Measurements from ENCODE around the gene ATXN10.

ATXN10 gene

DNA sequence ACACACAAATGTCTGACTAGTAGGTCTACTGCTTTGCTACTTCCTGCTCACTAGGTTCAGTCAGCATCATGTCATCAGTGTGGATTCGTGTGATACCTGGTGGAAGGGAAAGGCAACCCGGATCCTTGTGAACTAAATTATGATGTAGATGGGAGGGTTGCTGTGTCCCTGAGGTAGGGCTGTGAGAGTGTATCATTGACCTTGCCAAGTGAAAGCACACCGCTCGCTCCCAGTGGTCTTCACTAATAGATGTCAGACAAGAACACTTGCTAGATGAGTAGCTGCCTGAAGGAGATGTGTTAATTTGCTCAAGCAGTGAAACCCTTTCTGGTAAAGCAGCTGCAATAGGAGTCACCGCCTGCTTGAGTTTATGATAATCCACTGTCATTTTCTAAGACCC is 185.9 kb downstream of the ATXN10 start:
- DNase-seq (ENCODE audit: low read depth in 2 of 2) = no peak

DNA sequence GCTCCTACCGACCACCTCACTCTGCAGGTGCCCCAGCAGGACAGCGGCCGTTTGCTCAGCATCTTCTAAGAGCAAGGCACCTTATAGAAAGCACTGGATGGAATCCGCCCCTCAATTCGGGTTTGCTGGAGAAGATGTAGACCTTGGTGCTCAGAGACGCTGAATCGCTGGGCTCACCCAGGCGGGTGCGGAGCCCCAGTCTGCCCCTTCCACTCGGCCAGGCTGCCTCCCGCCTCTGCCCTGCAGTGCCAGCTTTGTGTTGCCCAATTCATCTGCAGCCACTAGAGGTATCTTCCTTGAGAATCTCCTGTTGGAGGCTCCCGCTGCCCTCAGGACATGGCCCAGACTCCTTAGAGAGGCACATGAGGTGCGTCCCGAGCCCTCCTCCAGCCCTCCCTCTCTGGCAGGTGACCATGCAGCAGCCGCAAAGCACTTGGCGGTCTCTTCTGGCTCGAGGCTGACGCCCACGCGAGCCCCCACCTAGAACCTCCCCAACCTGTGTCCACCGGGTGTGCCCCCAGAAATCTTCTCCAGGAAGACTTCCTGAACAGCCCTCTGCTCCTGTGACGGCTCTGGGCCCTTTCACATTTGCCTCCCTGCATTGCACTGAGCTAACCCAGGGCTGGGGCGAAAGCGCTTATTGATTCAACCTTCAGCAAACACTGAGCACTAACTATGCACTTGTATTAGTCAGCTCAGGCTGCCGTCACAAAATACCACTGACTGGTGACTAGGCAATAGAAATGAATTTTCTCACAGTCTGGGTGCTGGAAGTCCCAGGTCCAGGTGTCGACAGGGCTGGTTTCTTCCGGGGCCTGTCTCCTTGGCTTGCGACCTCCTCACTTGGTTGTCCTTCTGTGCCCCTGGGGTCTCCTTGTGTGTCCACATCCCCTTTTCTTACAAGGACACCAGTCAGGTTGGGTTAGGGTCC is 187.9 kb downstream of the ATXN10 start:
- DNase-seq (ENCODE audit: low read depth in 2 of 2) = no peak

DNA sequence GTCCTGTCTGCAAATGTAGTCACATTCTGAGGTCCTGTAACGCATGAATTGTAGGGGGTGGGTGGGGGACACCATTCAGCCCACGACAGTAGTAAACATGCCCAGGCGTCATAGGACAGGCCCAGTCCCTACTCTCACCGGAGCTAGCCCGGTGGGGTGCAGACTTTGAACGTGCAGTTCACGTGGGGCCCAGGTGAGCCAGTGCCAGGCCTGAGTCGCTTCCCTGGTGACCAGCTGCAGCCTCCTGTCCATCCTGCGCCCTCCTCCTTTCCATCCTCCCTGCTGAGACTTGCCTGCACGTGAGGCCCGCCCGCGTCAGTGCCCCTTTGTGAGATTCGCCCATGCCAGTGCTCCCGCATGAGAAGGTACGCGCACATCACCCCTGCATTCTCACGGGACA is 188.6 kb downstream of the ATXN10 start:
- DNase-seq (ENCODE audit: low read depth in 2 of 2) = no peak

DNA sequence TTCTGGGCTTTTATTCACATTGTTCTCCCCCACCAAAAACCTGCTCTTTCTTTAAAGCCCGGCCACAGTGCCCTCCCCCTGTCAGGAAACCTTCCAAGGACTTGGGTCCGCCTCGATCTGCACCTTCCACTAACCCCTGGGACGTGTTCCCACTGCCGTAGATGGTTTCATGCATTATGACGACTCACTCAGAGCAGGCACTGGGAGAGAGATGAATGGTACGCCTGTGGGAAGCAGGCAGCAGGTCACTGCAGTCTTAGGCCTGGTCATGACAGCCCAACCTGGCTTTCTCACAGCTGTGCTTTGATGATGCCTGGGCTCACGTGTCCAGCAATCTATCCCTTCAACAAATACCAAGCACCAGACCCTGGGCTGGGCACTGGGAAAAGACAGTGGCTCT is 189.6 kb downstream of the ATXN10 start:
- no peak for DNase-seq (ENCODE audit: low read depth in 2 of 2)

DNA sequence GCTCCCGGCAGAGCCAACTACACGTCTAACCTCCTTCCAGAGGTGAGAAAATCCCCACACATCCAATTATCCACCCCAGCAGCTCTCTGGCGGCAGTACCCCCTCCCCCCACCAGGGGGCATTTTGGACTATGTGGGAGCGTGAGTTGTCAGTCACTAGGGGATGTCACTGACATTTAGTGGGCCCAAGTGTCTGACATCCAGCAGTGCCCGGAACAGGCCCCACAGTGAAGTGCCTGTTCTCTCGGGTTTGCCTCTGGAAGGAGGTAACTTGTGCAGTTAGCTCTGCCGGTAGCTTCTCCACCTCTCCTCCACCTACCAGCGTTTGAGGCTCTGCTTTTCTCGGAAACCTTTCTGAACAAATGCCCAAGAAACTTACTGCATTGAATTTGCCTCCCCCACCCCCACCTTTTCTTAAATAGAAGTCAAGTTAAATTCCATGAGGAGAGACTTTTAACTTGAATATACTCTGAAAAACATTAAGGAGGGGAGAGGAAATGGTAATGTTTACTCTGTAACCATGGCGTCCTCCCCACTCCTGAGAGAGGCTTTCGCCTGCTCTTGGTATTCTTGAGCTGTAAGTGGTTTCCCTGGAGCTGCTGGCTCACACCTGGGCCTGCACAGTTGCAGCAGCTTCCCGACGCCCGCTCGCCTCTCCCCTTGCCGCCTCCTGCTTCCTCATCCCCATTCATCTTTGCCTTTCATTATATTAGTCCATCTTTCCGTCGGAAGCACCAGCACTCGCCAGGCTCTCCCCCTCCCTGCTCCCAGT is 192.5 kb downstream of the ATXN10 start:
- DNase-seq (ENCODE audit: low read depth in 2 of 2) = peak; percentile 41 to 44

DNA sequence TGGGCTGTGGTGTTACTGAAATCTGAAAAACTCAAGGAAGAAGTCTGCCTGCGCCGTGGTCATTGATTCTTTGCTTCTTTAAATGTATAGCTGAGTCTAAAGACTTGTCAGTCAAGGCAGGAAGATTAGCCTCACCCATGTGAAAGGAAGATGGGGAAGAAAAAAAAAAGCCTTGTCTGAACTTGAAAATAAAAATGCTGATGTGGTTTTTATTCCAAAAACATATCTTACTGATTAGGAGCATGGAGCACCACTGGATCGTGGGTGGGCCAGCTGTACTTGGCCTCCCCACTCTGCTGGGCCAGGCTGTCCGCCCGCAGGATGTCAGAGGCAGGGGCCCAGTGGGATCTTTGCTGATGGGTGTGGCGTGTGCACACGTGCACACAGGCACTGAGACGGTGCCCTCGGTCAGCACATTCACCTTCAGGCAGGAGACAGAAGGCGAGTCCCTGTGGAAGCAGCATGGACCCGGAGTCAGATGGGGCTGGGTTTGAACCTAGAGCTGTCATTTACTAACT is 193.4 kb downstream of the ATXN10 start:
- no peak for DNase-seq (ENCODE audit: low read depth in 2 of 2)

DNA sequence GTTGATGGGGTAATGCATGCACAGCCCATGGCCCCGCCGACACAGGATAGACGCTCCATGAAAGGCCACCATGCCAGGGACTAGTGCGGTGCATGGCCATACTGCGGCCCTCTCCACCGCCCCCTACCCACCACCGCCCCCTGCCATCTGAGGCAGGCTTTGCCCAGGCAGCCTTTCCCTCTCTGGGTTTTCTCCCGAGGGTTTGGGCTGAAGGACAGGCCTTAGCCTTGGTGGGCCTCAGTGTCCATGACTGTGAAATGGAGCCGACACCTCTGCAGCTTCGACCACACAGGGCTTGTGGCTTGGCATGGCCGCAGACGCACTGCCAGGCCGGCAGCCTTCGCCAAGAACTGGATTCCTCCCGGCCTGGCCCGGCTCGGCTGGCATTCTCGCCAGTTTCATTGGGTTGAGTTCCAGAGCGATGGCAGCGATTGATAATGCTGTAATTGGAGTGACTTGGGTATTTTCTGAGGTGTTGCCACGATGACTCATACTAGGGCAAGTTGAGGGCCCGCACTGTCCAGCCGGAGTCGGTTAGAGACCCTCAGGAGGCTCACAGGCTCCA is 194.0 kb downstream of the ATXN10 start:
- no peak for DNase-seq (ENCODE audit: low read depth in 2 of 2)

DNA sequence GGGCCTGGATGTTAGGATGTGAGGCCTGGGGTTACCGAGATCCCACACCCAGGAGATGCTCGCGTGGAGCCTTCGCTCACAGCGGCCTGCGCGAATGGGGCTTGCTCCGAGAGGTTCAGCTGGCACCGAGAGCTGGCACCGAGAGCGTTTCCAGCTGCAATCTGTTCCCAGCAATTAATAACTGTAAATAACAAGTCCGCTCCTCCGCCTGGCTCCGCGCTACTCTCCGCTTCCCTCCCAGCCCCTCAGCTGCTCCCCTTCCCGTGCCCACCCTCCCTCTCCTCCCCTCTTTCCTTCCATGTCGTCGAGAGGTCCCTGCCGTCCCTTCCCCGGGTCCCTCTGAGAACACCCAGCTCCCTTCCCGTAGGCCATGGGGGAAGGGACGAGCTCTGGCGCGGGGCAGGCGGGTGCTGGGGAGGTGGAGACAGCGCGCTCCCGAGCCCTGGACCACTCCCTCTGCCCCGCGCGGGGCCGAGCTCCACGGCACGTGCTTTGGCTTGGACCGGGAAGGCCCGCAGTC is 194.6 kb downstream of the ATXN10 start:
- DNase-seq (ENCODE audit: low read depth in 2 of 2) = no peak

DNA sequence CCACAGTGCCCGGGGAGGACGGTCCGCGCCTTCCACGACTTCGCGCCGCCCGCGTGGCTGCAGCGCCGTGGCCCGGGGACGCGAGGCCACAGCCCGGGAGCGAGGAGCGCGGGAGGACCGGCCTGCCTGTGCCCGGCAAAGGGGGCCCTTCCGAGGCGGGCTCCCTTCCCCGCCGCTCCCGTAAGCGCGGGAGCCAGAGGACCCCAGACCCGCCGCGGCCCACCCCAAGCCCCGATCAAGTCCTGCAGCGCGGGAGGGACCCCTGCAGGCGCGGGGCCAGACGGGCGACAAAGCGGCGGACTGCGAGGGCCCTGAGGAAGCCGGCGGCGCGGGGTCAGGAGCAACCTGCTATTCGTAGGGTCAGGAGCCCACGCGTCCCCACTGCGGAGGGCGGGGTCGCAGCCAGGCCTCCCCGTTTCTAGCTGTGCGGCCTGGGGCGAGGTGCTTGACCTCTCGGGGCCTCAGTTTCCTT is 195.0 kb downstream of the ATXN10 start:
- no peak for DNase-seq (ENCODE audit: low read depth in 2 of 2)

DNA sequence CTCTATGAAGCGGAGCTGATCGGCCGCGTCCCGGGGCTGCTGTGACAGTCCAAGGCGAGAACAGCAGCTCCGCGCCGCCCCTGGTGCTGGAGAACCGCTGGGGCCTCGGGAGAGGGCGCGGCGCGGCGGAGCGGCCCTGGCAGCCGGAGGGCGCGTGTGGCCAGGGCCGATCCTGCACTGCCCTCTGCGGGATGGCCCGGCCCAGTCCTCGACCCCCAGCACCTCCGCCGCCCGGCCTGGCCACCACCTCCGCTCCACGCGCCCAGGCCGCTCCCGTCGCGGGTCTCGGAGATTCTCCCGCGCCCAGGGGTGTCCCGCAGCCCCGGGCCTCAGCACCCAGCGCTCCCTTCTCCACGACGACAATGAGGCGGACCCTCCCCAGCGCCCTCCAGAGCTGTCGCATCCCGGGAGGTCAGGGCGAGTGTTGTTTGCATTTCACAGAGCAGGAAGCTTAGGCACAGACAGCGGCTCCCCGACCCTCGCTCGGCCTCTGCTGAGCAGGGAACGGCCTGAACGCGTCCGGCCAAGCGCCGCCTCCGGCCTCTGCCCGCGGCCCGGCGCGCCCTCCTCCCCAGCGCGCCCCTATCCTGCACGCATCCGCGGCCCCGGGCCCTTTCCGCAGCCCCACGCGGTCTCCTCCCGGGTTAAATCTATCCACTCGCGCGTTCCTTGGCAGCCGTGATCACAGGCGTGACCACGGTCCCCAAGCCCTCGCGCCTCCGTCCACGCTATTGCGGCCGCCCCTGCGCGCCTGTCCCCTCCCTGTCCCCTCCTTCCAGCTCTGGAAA is 195.7 kb downstream of the ATXN10 start:
- DNase-seq (ENCODE audit: low read depth in 2 of 2) = no peak

DNA sequence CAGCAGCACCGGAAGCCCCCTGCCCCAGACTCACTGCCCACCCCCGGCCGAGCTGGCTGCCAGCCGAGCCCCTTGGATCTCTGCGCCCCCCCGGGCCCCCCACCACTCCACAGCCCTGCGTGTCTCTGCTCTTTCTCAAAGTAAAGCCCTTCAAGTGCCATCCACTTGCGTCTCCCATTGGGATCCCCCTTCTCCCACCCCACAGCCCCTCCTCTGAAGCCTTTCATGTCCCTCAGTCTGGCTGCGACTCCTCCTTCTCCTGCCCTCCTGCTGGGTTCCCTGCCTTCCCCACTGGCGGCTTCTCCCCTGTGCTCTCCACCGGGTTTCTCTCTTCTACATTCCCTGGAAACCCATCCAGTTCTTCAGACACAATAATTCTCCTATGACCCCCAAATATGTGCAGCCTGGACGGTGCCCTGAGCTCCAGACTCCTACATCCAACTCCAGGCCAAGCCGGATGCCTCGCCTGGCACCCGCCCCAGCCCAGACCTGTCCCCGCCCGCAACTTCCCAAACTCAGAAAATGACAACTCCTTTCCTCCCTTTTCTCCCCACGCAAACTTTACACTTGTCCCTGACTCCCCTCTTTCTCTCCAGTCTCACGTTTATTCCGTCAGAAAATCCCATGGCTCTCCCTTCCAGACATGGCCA is 196.4 kb downstream of the ATXN10 start:
- no peak for DNase-seq (ENCODE audit: low read depth in 2 of 2)

DNA sequence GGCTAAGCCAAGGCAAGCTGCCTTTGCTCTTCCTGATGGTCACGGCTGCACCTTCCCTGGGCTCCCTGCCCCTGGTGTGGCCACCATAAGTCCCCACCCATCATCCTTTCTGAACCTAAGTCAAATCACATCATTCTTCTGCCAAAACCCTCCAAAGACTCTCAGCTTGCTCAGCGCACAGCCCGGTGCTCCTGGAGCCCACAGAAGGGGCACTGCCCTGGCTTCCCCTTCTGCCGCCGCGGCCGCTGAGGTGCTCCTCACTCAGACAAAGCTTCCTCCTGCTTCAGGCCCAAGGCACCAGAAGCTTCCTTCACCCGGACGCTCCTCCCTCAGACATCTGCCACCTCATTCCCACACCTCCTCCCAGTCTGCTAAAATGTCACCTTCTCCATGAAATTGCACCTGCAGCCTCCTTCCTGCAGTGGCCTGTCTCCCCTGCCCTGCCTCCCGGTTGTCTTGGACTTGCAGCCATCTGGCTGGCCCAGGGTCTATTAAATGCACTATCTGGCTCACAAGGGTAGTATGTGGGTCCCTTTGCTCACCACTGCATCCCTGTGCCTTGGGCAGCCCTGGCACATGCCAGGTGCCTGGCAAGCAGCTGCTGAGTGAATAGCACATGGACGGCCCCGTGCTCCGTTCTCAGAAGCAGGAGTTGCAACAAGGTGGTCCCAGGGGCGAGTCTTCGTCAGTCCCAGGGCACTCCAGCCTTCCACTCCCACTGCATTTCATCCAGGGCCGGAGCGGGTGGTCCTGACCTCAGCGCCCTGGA is 197.1 kb downstream of the ATXN10 start:
- DNase-seq (ENCODE audit: low read depth in 2 of 2) = no peak

DNA sequence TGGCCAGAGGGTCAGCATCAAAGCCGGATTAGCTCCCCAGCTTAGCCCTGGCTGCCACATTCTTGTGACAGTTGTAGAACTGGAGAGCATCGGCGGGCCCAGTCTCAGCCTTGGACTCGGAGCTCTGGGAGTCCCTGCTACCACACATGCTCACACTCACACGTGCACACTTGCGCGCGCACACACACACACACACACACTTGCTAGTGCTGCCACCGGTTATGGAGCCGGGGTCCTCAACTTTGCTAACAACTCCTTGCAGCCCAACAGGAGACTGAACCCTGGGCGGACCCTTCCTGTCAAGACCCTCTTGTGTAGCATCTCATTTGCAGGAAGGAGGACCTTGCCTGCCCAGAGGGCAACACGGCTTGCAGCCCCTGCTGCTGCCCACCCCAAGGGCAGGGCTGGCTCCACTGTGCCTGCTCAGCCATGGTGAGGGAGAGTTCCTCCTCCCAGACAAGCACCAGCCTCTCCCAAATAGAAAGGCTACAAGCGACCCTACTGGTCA is 197.8 kb downstream of the ATXN10 start:
- DNase-seq (ENCODE audit: low read depth in 2 of 2) = no peak

DNA sequence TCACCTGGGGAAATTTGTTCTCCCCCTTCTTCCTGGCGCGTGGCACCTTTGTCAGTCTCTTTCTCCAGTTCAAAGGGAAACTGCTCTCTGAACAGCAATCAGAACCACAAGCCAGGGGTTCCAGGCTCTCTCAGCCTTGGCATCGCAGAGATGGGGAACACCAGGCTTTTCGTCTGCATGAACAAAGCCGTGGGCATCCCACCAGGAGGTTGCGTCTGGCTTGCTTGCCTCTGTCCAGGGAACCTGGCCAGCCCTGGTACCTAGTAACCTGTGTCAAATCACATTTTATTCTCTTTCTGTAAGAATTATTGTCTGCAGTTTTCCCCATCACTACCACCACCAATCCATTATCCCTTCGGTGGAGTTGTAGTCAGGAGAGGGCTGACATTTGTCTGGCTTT is 198.4 kb downstream of the ATXN10 start:
- no peak for DNase-seq (ENCODE audit: low read depth in 2 of 2)

DNA sequence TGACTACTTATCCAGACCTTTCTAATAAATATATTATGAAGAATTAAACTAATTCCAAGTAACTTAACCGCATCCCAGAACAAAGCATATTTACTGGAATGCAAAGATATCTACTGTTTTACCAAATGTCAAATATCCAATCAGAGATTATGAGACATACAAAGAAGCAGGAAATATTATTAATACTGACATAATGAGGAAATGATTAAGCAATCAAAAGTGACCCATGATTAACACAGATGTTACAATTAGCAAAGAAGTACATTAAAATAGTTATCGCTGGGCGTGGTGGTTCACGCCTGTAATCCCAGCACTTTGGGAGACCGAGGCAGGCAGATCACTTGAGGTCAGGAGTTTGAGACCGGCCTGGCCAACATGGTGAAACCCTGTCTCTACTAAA is 200.1 kb downstream of the ATXN10 start:
- DNase-seq (ENCODE audit: low read depth in 2 of 2) = no peak

DNA sequence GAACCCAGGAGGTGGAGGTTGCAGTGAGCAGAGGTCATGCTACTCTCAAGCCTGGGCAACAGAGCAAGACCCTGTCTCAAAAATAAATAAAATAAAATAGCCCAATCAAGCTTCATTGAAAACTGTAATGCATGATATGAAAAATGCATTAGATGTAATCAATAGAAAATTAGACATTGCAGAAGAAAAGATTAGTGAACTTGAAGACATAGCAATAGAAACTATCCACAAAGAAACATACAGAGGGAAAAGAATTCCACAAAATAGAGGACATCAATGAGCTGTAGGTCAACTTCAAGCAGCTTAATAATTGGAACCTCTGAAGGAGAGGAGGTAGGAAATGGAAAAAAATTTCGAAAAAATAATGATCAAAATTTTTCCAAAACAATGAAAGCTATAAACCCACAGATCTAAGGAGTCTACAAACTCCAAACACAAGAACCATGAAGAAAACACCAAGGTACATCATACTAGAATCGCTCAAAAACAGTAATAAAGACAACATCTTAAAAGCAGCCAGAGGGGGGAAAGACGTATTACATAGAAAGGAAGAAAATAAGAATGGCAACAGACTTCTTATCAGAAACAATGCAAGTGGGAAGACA is 201.1 kb downstream of the ATXN10 start:
- DNase-seq (ENCODE audit: low read depth in 2 of 2) = no peak

DNA sequence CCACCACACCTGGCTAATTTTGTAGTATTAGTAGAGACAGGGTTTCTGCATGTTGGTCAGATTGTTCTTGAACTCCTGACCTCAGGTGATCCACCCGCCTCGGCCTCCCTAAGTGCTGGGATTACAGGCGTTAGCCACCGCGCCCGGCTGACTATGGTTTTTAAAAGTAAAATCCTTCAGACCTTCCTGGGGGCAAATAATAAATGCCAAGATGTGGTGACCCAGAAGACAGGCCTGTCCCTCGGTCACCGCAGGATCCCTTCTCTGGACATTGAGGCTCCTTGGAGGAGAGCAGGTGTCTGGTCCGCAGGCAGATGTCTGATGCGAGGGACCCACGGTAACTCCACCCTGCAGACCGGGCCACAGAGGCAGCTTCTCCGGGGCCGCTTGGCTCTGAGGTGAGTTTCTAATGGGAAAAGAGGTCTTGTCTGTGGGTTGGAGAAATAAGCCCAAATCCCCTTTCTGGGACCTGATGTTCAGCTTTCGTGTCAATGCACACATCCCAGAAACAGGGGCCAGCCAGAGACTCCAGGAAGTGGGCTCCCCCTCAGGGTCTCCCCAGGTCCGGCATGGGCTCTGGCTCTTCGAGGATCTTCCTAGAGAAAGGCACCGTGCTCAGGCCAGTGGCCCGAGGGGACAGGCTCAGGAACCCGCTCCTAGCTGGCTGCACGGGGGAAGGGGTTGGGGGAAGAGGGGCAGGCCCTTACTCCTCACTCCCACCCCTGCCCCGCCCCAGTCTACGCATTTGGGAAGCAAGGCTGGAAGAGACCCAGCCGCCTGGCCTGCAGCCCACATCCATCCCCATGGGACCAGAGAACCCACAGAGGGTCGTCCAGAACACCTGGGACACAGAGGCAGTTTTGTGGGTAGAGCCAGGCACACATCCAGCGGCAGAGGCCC is 204.8 kb downstream of the ATXN10 start:
- DNase-seq (ENCODE audit: low read depth in 2 of 2) = no peak

DNA sequence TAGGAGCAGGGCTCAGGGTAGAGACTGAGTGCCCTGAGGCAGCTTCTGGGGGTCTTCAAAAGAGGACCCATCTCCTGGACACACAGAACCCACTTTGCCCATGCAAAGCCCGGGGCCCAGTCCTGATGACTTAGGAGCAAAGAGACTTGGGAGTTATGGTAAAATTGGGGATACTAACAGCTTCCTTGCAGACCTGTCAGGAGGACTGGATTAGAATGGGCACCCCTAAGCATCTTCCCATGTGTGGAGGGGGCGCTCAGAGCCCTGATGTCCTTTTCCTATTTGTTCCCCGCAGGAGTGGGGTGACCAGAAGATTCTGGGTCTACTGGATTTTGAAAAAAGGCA is 205.4 kb downstream of the ATXN10 start:
- DNase-seq (ENCODE audit: low read depth in 2 of 2) = no peak

Data from stimulated activated CD8-positive, alpha-beta memory T cell treated with anti-CD3 and anti-CD28 coated beads, Interleukin-7, amount 100 ng/mL, for 4 hours (primary cell).